GM19099 (cell line): Measurements from ENCODE around the gene CDK19.

ENCODE experiments used
- POLR2A ChIP-seq: IDR thresholded peaks from 3 replicates; pipeline ENCODE4 v1.6.1; 2011; ENCODE audit warnings: low read depth; ENCODE audit not compliant: insufficient read length; ENCODE audit errors: extremely low read depth

CDK19 gene

GRCh38 chr6:110815411-110816409, at the start of gene CDK19:
Gene CDK19 (minus strand): TSS chr6:110815469. CDS start chr6:110815136, 333 bp downstream.
- peak; percentile 97 for TF ChIP-seq POLR2A

- TF ChIP-seq POLR2A, result no peak
Observed at GRCh38 chr6:110864824-110865223, 49.6 kb upstream of the CDK19 start.

GRCh38 chr6:110859335-110859792, 44.1 kb upstream of the CDK19 start:
- TF ChIP-seq POLR2A, result no peak

- no peak for TF ChIP-seq POLR2A
Observed at GRCh38 chr6:110858562-110859214, 43.4 kb upstream of the CDK19 start.

- TF ChIP-seq POLR2A, result no peak
Observed at GRCh38 chr6:110858016-110858415, 42.7 kb upstream of the CDK19 start.

GRCh38 chr6:110856296-110856695, 41.0 kb upstream of the CDK19 start:
- no peak for TF ChIP-seq POLR2A

GRCh38 chr6:110853754-110854477, 38.6 kb upstream of the CDK19 start:
- TF ChIP-seq POLR2A, result no peak

- TF ChIP-seq POLR2A, result no peak
Observed at GRCh38 chr6:110852773-110853172, 37.5 kb upstream of the CDK19 start.

GRCh38 chr6:110849781-110850180, 34.5 kb upstream of the CDK19 start:
- TF ChIP-seq POLR2A, result no peak

- TF ChIP-seq POLR2A, result no peak
Observed at GRCh38 chr6:110841266-110841665, 26.0 kb upstream of the CDK19 start.

- no peak for TF ChIP-seq POLR2A
Observed at GRCh38 chr6:110833831-110834230, 18.6 kb upstream of the CDK19 start.

GRCh38 chr6:110831405-110831804, 16.1 kb upstream of the CDK19 start:
- no peak for TF ChIP-seq POLR2A

- no peak for TF ChIP-seq POLR2A
Observed at GRCh38 chr6:110828396-110828795, 13.1 kb upstream of the CDK19 start.

GRCh38 chr6:110826236-110827129, 11.2 kb upstream of the CDK19 start:
- no peak for TF ChIP-seq POLR2A
